ENCODE measurements around the gene PLEKHA7. TPM values are rescaled to one million over a fixed set of nuclear protein-coding genes. Genes with fewer than 3 reads are reported as not detected.

PLEKHA7 gene
- total and polyA plus RNA-seq, 2 of the 4 experiments (the other 2 are of a cell fraction), result 0.12 TPM; not detected in 1

GRCh38 chr11:16993495-16993894, 20.7 kb downstream of the PLEKHA7 start:
- CTCF ChIA-PET, result no interaction called here
- H2BK20ac ChIP-seq (ENCODE audit: low read depth, low read length), result no peak overlapping the region
- no peak overlapping the region for H3K56ac ChIP-seq (ENCODE audit: extremely low read depth, insufficient read depth, low read length)
- no peak overlapping the region for H3K27ac ChIP-seq (ENCODE audit: insufficient read depth, low read length)
- H4K20me1 ChIP-seq (ENCODE audit: insufficient read depth, low read length), result no peaks in the 10 kb centered on the region
- no peaks in the 10 kb centered on the region for H3K79me1 ChIP-seq (ENCODE audit: low read depth in 1 of 2, low read length in 2 of 2)
- H3K9me1 ChIP-seq (ENCODE audit: insufficient read depth, low read length), result no peaks in the 10 kb centered on the region
- H3K4me2 ChIP-seq (ENCODE audit: low read depth, low read length), result no peak overlapping the region
- no peak overlapping the region for H4K8ac ChIP-seq (ENCODE audit: low read depth in 2 of 2, low read length in 2 of 2)
- no peak overlapping the region for H3K4ac ChIP-seq (ENCODE audit: low read depth, low read length)
- no peak overlapping the region for H4K91ac ChIP-seq (ENCODE audit: insufficient read depth, low read depth, low read length)
- H2AK9ac ChIP-seq (replicated peaks; ENCODE audit: low read depth, low read length, poor library complexity), result no peak overlapping the region
- no peak overlapping the region for H3K4me3 ChIP-seq (ENCODE audit: insufficient read depth, low read depth, low read length)
- DNase-seq, result no peak
- H4K5ac ChIP-seq (ENCODE audit: low read depth, low read length), result no peak overlapping the region
- H3K36me3 ChIP-seq (ENCODE audit: control insufficient read depth, insufficient read depth, low read length), result no peaks in the 10 kb centered on the region
- H3K27me3 ChIP-seq (ENCODE audit: control insufficient read depth, insufficient read depth, low read length), result no peaks in the 10 kb centered on the region; the same call in 1 of the 2 replicates
- no TSS peak for BruUV-seq (replicated peaks)
- TF ChIP-seq ELK1 (IDR thresholded peaks at IDR 0.05; ENCODE audit: borderline replicate concordance, low read depth, low read length) (no peak), RFX5 (IDR thresholded peaks at IDR 0.05; ENCODE audit: low read depth, low read length) (no peak), NFE2L2 (IDR thresholded peaks at IDR 0.05; ENCODE audit: low read depth, low read length) (no peak), CEBPB (IDR thresholded peaks at IDR 0.05; ENCODE audit: low read depth, low read length) (no peak), MXI1 (IDR thresholded peaks at IDR 0.05; ENCODE audit: borderline replicate concordance, low read depth, low read length) (no peak), BHLHE40 (IDR thresholded peaks at IDR 0.05; ENCODE audit: low read depth, low read length) (no peak), RAD21 (IDR thresholded peaks at IDR 0.05; ENCODE audit: low read length) (no peak), MAZ (IDR thresholded peaks at IDR 0.05; ENCODE audit: borderline replicate concordance, low read depth, low read length) (no peak), SMC3 (IDR thresholded peaks at IDR 0.05; ENCODE audit: low read depth, low read length) (no peak), POLR2A (IDR thresholded peaks at IDR 0.05; ENCODE audit: low read depth, low read length) (no peak), CHD1 (IDR thresholded peaks at IDR 0.05; ENCODE audit: low read depth, low read length) (no peak), MAFK (IDR thresholded peaks at IDR 0.05; ENCODE audit: low read depth, low read length) (no peak)
- no peak overlapping the region for H2AFZ ChIP-seq (replicated peaks; ENCODE audit: low read length, poor library complexity)
- H3K23ac ChIP-seq (ENCODE audit: low read depth, low read length), result no peak overlapping the region
- no peak overlapping the region for H2AK5ac ChIP-seq (ENCODE audit: low read depth, low read length)
- H3K14ac ChIP-seq (replicated peaks; ENCODE audit: low read depth, low read length), result no peak overlapping the region
- H2BK5ac ChIP-seq (ENCODE audit: low read depth, low read length, poor library complexity, severe bottlenecking), result no peak overlapping the region
- no peaks in the 10 kb centered on the region for H3K9me3 ChIP-seq (ENCODE audit: control insufficient read depth, insufficient read depth, low read length)
- intact Hi-C loops (cut with micrococcal nuclease), result no loop called here
- in situ Hi-C loops (cut with MboI; ENCODE audit: low sequenced_read_pairs), result no loop called here
- POLR2A ChIA-PET (ENCODE audit: unreplicated experiment), result no interaction called here
- H3K4me1 ChIP-seq (ENCODE audit: control insufficient read depth, insufficient read depth, low read length), result no peaks in the 10 kb centered on the region
- H3K18ac ChIP-seq (ENCODE audit: low read depth, low read length), result no peak overlapping the region
- H2BK120ac ChIP-seq (ENCODE audit: low read depth, low read length), result no peak overlapping the region
- H2BK15ac ChIP-seq (ENCODE audit: low read depth, low read length), result no peak overlapping the region
- WGBS, 2 experiments (ENCODE audit: extremely low coverage in 2 of 2, insufficient read length in 1 of 2), result no CpG with 5 or more reads among the region's 1 CpG
- H3K9ac ChIP-seq (ENCODE audit: low read depth, low read length), result no peak overlapping the region
- dilution Hi-C loops (cut with HindIII; ENCODE audit: low sequenced_read_pairs, unreplicated experiment), result no loop called here
- ATAC-seq (ENCODE audit: low read depth), result no peak
